GM19324 (cell line): ENCODE measurements around the gene TANK.
"Not testable (repeated sequence)": the region's sequence is repeated elsewhere in the genome, so short reads cannot be mapped to it uniquely, and the experiment has no call there.

Source experiments
- ATAC-seq: cut with Tn5 transposase; IDR thresholded peaks from one replicate; pipeline ENCODE4 v1.9.1; 2021; ENCODE audit warnings: mild to moderate bottlenecking, moderate library complexity; ENCODE audit not compliant: unreplicated experiment, low FRiP score

Gene TANK

GRCh38 chr2:161257123-161257952, 97.1 kb downstream of the TANK start:
- no peak for ATAC-seq

GRCh38 chr2:161265874-161266273, 105.6 kb downstream of the TANK start:
- ATAC-seq, result no peak

- ATAC-seq, result no peak
These were observed 108.9 kb downstream of the TANK start for GRCh38 chr2:161269111-161269510.

GRCh38 chr2:161273038-161273760, 113.0 kb downstream of the TANK start:
- ATAC-seq, result no peak

GRCh38 chr2:161278564-161279229, 118.5 kb downstream of the TANK start:
- not testable (repeated sequence) for ATAC-seq

GRCh38 chr2:161279230-161279815, 119.1 kb downstream of the TANK start:
- not testable (repeated sequence) for ATAC-seq

- not testable (repeated sequence) for ATAC-seq
These were observed 120.7 kb downstream of the TANK start for GRCh38 chr2:161280906-161281323.

GRCh38 chr2:161281615-161282310, 121.5 kb downstream of the TANK start:
- not testable (repeated sequence) for ATAC-seq

GRCh38 chr2:161282311-161282644, 122.0 kb downstream of the TANK start:
- not testable (repeated sequence) for ATAC-seq

GRCh38 chr2:161283926-161284325, 123.7 kb downstream of the TANK start:
- no peak for ATAC-seq
